B cell (primary cell): ENCODE data around the gene PREX1. TPM values are rescaled to one million over a fixed set of nuclear protein-coding genes. Genes with fewer than 3 reads are reported as not detected.

Experiments used
- ATAC-seq: fragments of 200-7000 bp; cut with Tn5 transposase; one replicate; pipeline ENCODE4 v1.10.0; 2021; ENCODE audit warnings: low read depth, mild to moderate bottlenecking, moderate number of reproducible peaks, moderate library complexity
- CTCF ChIA-PET: fragments of 350-600 bp; sonication (Branson Sonifier 250); formaldehyde crosslinking; loops from one replicate; lab custom pipeline; 2021; ENCODE audit warnings: antibody characterized with exemption, inconsistent platforms; lab: Charles Lee
- POLR2A ChIA-PET: fragments of 350-600 bp; sonication (Branson Sonifier 250); formaldehyde crosslinking; loops from one replicate; lab custom pipeline; 2021; ENCODE audit warnings: antibody characterized with exemption; lab: Charles Lee
- DNase-seq: peaks from one replicate; pipeline ENCODE4 v3.0.0; 2013
- H2AFZ ChIP-seq: 2 replicates; pipeline ENCODE4 v1.6.1; 2012; ENCODE audit warnings: mild to moderate bottlenecking, low read depth, low read length; ENCODE audit not compliant: insufficient read depth, poor library complexity, severe bottlenecking
- H3K27ac ChIP-seq, 2 donors: 1 replicate in 1 of 2; 2 replicates in 1 of 2; pipeline ENCODE4 v1.5.1; 2012 to 2013; ENCODE audit warnings: low read length in 2 of 2, mild to moderate bottlenecking in 2 of 2, moderate library complexity in 1 of 2
- H3K27me3 ChIP-seq, 4 experiments: fragments of 200-600 bp in 1 of 4; sonication (generic) in 1 of 4; replicated peaks in 1 of 4; 1 replicate in 2 of 4; 2 replicates in 2 of 4; pipeline versions ENCODE4 v1.6.1 to v1.7.0; 2013 to 2016; ENCODE audit warnings: low read length in 3 of 4, mild to moderate bottlenecking in 2 of 4, mixed read lengths in 1 of 4, moderate library complexity in 1 of 4; ENCODE audit not compliant: insufficient read depth in 4 of 4, control insufficient read depth in 3 of 4; ENCODE audit errors: control extremely low read depth in 1 of 4
- H3K36me3 ChIP-seq, 2 experiments: replicated peaks in 1 of 2; 1 replicate in 1 of 2; 2 replicates in 1 of 2; pipeline versions ENCODE4 v1.6.1 to v1.7.1; 2013; ENCODE audit warnings: low read length in 1 of 2; ENCODE audit not compliant: insufficient read depth in 2 of 2, control insufficient read depth in 1 of 2; ENCODE audit errors: control extremely low read depth in 1 of 2, extremely low read depth in 1 of 2
- H3K4me1 ChIP-seq, 2 donors: fragments of 200-600 bp in 1 of 2; sonication (generic) in 1 of 2; 1 replicate in 1 of 2; 2 replicates in 1 of 2; pipeline versions ENCODE4 v1.5.1 to v1.6.1; 2013 to 2017; ENCODE audit warnings: low read length in 2 of 2; ENCODE audit not compliant: control insufficient read depth in 2 of 2, insufficient read depth in 2 of 2
- H3K4me2 ChIP-seq: replicated peaks from 2 replicates; pipeline ENCODE3; 2012; ENCODE audit warnings: mild to moderate bottlenecking, low read depth, low read length; ENCODE audit not compliant: poor library complexity, severe bottlenecking
- H3K4me3 ChIP-seq, 5 experiments: fragments of 200-600 bp in 1 of 5; sonication (generic) in 1 of 5; 1 replicate in 3 of 5; 2 replicates in 2 of 5; pipeline versions ENCODE4 v1.5.1 to v1.7.0; 2011 to 2016; ENCODE audit warnings: low read length in 4 of 5, mild to moderate bottlenecking in 4 of 5, low read depth in 2 of 5, control low read depth in 1 of 5, moderate library complexity in 1 of 5; ENCODE audit not compliant: insufficient read depth in 1 of 5; ENCODE audit errors: control extremely low read depth in 1 of 5, extremely low read depth in 1 of 5
- H3K79me2 ChIP-seq: fragments of 200-600 bp; sonication (generic); one replicate; pipeline ENCODE4 v1.6.0; 2016; ENCODE audit warnings: low read length; ENCODE audit not compliant: control insufficient read depth, insufficient read depth
- H3K9ac ChIP-seq: fragments of 200-600 bp; sonication (generic); 2 replicates; pipeline ENCODE4 v1.6.1; 2017; ENCODE audit warnings: mild to moderate bottlenecking, low read length, moderate library complexity
- H3K9me3 ChIP-seq, 3 donors: one replicate each; pipeline versions ENCODE4 v1.6.1 to v1.7.1; 2013; ENCODE audit warnings: low read length in 2 of 3; ENCODE audit not compliant: control insufficient read depth in 2 of 3, insufficient read depth in 1 of 3; ENCODE audit errors: control extremely low read depth in 1 of 3
- H4K20me1 ChIP-seq: 2 replicates; pipeline ENCODE4 v1.6.0; 2012; ENCODE audit warnings: mild to moderate bottlenecking, low read length; ENCODE audit not compliant: insufficient read depth, control insufficient read depth, poor library complexity, severe bottlenecking
- H3K27ac Mint-ChIP-seq: one replicate; pipeline ENCODE4 v1.8.0; 2021; ENCODE audit warnings: mixed read lengths
- H3K27me3 Mint-ChIP-seq: one replicate; pipeline ENCODE4 v1.8.0; 2021; ENCODE audit warnings: mixed read lengths
- H3K4me1 Mint-ChIP-seq: one replicate; pipeline ENCODE4 v1.8.0; 2021; ENCODE audit warnings: mixed read lengths
- H3K4me3 Mint-ChIP-seq: one replicate; pipeline ENCODE4 v1.8.0; 2021; ENCODE audit warnings: mixed read lengths
- H3K9me3 Mint-ChIP-seq: one replicate; pipeline ENCODE4 v1.8.0; 2022; ENCODE audit warnings: mixed read lengths; ENCODE audit not compliant: insufficient read depth
- EZH2 ChIP-seq: IDR thresholded peaks from 2 replicates; pipeline ENCODE4 v1.6.1; 2012; ENCODE audit warnings: borderline replicate concordance, low read depth, mild to moderate bottlenecking, moderate library complexity, low read length; ENCODE audit not compliant: insufficient read depth, poor library complexity, severe bottlenecking
- WGBS: methylation state at CpG from one replicate; pipeline ENCODE4 v1.1.5; 2013; ENCODE audit warnings: missing lambda C conversion rate; ENCODE audit not compliant: insufficient coverage; 5-methylcytosine and 5-hydroxymethylcytosine counted together
- intact Hi-C: fragments of 100-400 bp; cut with micrococcal nuclease; formaldehyde crosslinking; loops from one replicate; pipeline ENCODE4 v1.10.0; 2022
- polyA plus RNA-seq: library from polyadenylated mRNA; depleted of rRNA; stranded (reverse); fragments of >200 nt; gene quantifications from 2 replicates; pipeline ENCODE4 v1.2.3, GENCODE V29; 2012
- total RNA-seq, 2 donors: library from RNA; stranded (reverse); fragments of 120-200 nt in 1 of 2; gene quantifications; 1 replicate in 1 of 2; 2 replicates in 1 of 2; pipeline versions ENCODE4 v1.2.3 to v1.2.4, GENCODE V29; 2013 to 2022
- TF ChIP-seq, protein P1 (sequence below): fragments of 200-600 bp; IDR thresholded peaks from one replicate; pipeline ENCODE4 v1.8.0; 2022; ENCODE audit warnings: antibody characterized with exemption, mild to moderate bottlenecking

The PREX1 gene
- total and polyA plus RNA-seq, 2 donors (not counting 1 experiment from before 2014, with no cell fraction given) = 79.1 to 99.4 TPM

DNA sequence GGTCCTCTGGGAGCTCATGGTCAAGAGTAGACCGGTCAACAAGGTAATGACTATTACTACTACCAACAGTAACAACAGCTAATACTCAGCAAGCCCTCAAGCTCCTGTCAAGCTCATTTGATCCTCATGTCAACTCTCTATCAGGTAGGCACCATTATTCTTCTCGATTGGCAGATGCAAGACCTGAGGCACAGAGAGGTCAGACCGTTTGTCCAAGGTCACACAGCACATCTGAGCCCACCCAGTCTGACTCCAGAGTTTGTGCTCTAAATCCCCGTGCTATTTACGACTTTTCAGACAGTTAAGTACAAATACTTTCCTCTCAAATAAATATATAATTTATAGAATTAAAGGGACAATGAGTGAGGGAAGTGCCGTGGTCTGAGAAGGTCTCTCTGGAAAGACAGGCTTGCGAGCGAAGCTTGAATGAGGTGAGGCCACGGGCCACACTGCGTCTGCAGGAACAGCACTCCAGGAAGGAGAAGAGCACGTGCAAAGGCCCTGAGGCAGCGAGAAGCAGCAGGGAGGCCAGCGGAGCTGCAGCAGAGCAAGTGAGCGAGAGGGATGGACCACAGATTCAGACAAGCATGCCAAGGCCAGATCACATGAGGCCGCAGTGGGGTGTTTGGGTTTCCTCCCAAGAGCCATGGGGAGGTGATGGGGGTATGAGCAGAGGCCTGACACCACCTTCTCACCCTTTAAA, 117.3 kb downstream of the PREX1 start:
- 98% methylated on average over 12 of the region's 15 CpGs for WGBS
- Histone ChIP-seq H3K27me3 (no peaks in the 10 kb centered on the region), H3K4me3 (no peak overlapping the region), H3K4me2 (no peak overlapping the region), H2AFZ (no peak overlapping the region), H3K79me2 (peaks cover 92% of the 10 kb centered on the region), H3K27ac (no peak overlapping the region), H3K9me3 (peaks cover 0 to 5% (median 0%) of the 10 kb centered on the region in 3 donors), H3K36me3 (peaks cover 0 to 45% of the 10 kb centered on the region in 2 experiments), H3K4me1 (peaks cover 27 to 67% of the 10 kb centered on the region in 2 donors), H4K20me1 (peaks cover 79% of the 10 kb centered on the region), H3K9ac (no peak overlapping the region)
- Mint-ChIP-seq H3K9me3 (no peaks in the 10 kb centered on the region), H3K4me3 (peak overlapping the region; percentile 45), H3K27me3 (no peaks in the 10 kb centered on the region), H3K27ac (peak overlapping the region; percentile 53), H3K4me1 (peaks cover 59% of the 10 kb centered on the region)
- intact Hi-C loops = no loop called here
- ATAC-seq = no peak
- CTCF ChIA-PET = interaction anchor here (0.9 to 1.6 kb wide), 6 partner anchors 11 to 195 kb away, joined by 3 to 7 read pairs (median 4); no protein-coding TSS in a partner anchor
- DNase-seq = no peak
- TF ChIP-seq EZH2 = no peak
- TF ChIP-seq, protein P1, sequence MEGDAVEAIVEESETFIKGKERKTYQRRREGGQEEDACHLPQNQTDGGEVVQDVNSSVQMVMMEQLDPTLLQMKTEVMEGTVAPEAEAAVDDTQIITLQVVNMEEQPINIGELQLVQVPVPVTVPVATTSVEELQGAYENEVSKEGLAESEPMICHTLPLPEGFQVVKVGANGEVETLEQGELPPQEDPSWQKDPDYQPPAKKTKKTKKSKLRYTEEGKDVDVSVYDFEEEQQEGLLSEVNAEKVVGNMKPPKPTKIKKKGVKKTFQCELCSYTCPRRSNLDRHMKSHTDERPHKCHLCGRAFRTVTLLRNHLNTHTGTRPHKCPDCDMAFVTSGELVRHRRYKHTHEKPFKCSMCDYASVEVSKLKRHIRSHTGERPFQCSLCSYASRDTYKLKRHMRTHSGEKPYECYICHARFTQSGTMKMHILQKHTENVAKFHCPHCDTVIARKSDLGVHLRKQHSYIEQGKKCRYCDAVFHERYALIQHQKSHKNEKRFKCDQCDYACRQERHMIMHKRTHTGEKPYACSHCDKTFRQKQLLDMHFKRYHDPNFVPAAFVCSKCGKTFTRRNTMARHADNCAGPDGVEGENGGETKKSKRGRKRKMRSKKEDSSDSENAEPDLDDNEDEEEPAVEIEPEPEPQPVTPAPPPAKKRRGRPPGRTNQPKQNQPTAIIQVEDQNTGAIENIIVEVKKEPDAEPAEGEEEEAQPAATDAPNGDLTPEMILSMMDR = no peak
- POLR2A ChIA-PET = no interaction called here

DNA sequence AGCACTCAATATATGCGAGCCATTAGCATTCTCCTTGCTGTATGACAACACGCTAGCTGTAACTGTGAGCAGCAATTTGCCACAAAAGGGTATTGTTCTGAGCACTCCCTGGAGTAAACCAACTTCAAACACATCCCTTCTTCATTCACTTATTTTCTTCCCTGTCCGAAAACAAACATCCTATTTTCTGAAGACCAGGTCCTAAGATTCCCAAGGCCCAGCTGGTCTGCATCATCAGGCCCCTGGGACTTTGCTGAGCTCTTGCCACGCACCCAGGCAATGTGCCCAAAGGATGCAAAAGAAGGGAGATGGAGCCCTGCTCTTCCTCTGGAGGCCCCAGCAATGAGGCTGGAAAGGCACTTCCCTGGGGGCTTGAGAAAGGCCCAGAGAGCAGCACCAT, 118.1 kb downstream of the PREX1 start:
- Mint-ChIP-seq H3K4me3 (no peak overlapping the region), H3K9me3 (no peaks in the 10 kb centered on the region), H3K27ac (no peak overlapping the region), H3K27me3 (no peaks in the 10 kb centered on the region), H3K4me1 (peaks cover 54% of the 10 kb centered on the region)
- Histone ChIP-seq H4K20me1 (peaks cover 80% of the 10 kb centered on the region), H3K4me2 (no peak overlapping the region), H3K4me1 (peaks cover 21 to 60% of the 10 kb centered on the region in 2 donors), H3K9ac (no peak overlapping the region), H2AFZ (no peak overlapping the region), H3K27me3 (no peaks in the 10 kb centered on the region), H3K79me2 (peaks cover 93% of the 10 kb centered on the region), H3K36me3 (peaks cover 0 to 50% of the 10 kb centered on the region in 2 experiments), H3K4me3 (no peak overlapping the region), H3K9me3 (peaks cover 0 to 5% (median 0%) of the 10 kb centered on the region in 3 donors), H3K27ac (no peak overlapping the region)
- 86% methylated on average over 4 of the region's 4 CpGs for WGBS
- CTCF ChIA-PET = interaction anchor here (0.9 to 1.5 kb wide), 4 partner anchors 11 to 196 kb away, joined by 3 to 5 read pairs (median 4); no protein-coding TSS in a partner anchor
- intact Hi-C loops = no loop called here
- POLR2A ChIA-PET = no interaction called here
- ATAC-seq (no peak), DNase-seq (no peak)
- TF ChIP-seq EZH2 = no peak
- TF ChIP-seq, protein P1 = no peak
